ENCODE measurements around the gene LMAN1L. TPM values are rescaled to one million over a fixed set of nuclear protein-coding genes. Genes with fewer than 3 reads are reported as not detected.
A peak's percentile ranks its signal among the peaks of the same experiment; 100 is the strongest.

LMAN1L gene
- total RNA-seq, 1 experiment from 2014 or later, result not detected

DNA sequence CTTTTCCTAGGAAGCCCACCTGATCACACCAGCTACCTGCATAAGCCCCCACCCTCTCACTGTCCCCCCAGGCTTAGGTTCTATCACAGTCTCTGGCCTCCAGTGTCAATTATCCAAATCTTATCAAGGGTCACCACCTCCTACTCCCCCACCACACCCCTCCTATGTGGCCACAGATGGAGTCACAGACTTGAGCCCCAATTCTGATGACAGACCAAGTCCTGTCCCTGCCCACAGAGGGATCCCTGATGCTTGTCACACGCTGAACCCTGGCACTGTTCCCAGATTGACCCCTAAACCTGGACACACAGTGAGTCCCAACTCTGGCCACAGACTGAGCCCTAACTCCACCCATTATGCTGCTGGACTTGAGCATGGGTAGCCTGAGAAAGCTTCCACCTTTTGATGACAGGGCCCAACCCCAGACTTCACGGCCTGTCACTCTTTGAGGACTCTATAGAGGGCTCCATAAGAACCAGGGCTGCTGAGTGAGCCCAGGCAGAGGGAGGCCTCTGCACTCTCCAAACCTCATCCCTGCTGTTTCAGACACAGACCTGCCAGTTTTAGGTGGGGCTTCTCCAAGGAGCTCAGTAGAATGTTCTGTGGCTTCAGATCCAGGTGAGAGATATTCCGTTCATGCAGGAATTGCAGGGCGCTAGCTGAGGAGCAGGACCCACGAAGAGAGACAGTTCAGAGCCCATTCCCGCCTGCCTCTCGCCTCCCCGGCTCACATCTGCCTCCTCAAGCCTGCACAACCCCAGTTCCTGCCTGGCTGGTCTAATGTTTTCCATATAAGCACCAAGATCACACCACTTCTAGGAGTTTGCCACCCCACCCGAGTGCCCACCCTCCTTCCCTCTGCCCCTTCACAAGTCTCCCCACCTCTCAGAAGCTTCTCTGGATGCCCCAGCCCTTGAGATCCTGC, 28.5 kb downstream of the LMAN1L start:
- no peak for DNase-seq (ENCODE audit: low read depth, low spot score)
- in situ Hi-C loops (cut with HindIII; ENCODE audit: low pct_unique_long_range_greater_than_20kb, low sequenced_read_pairs), result no loop called here

DNA sequence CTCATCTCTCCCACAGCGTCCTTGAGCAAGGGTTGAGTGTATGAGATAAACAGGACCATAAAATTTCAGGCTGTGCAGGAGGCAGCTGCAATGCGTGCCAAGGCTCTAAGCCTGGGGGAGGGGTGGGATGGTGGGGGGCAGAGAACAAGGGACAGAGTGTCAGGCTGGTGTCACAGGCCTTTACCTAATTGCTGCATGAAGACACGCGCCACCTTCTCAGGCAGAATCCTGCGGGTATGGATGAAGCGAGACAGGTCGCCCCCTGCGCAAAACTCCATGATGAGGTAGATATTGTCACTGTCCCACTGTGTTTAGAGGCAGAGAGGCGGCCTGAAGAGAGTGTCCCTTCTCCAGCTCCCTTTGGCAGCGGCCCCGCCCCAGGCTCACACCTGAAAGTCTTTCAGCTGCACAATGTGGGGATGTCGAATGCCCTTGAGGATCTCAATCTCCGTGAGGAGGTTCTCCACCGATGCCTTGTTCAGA, 29.3 kb downstream of the LMAN1L start:
- in situ Hi-C loops (cut with HindIII; ENCODE audit: low pct_unique_long_range_greater_than_20kb, low sequenced_read_pairs), result no loop called here
- DNase-seq (ENCODE audit: low read depth, low spot score), result no peak

DNA sequence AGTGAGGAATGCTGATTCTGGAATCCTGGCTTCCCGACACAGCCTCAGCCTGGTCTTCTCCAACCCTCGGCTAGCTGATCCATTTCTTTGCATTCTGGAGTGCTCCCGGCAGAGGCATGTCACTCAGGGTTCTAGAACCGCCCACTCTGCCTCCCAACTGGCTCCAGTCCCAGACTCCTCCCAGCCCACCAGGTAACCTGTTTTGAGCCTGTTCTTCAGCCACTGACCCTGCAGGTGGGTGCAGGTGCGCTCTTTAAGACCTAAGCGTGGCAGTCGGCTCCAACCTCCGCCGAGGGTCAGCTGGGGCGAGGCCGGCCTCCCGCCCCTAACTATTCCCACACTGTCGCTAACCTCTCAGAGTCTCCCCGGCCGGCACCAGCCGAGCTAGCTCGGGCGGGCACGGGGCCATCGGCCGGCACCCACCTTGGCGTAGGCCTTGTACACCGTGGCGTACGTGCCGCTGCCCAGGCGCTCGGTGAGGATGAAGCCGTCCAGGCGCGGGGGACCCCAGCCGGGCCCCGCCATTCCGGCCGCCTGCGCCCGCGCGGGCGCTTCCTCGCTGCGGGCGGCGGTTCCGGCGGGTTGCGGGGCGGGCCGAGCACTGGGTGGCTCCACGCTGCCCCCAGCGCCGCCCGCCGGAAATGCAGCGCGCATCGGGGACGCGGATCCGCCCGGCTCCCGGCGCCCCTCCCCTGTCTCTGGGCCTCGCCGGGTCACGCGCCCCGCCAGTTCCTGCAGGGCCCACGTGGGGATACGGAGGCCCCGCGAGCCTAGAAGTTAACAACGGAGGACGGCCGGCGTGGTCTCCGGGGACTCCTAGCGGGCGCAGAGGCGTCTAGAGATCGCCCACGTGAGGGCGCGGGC, 30.2 kb downstream of the LMAN1L start, which contains the start of gene ULK3:
TSS of gene ULK3 (minus strand) at position 576 of the 864 bp plus-strand sequence. CDS start at position 525, 51 bp downstream.
- DNase-seq (ENCODE audit: low read depth, low spot score), result peak; percentile 94
- in situ Hi-C loops (cut with HindIII; ENCODE audit: low pct_unique_long_range_greater_than_20kb, low sequenced_read_pairs), result no loop called here

DNA sequence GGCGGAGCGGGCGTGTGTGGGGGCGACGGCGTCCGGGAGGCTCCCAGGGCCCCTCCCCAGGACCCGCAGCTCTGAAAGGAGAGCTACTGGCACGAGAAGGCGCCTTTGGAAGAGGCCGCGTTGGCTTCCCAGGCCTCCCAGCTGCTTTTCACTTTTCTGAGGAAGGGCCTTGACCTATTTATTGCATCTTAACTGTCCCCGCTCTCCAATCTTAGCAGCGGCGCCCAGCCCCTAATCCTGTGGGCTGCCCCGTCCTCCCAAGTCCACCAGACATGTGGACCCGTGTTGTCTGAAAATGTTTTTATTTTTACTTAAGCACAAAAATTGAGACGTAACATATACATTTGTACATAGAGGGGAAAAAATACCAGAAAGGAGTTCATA, 30.8 kb downstream of the LMAN1L start:
- in situ Hi-C loops (cut with HindIII; ENCODE audit: low pct_unique_long_range_greater_than_20kb, low sequenced_read_pairs), result no loop called here
- no peak for DNase-seq (ENCODE audit: low read depth, low spot score)

DNA sequence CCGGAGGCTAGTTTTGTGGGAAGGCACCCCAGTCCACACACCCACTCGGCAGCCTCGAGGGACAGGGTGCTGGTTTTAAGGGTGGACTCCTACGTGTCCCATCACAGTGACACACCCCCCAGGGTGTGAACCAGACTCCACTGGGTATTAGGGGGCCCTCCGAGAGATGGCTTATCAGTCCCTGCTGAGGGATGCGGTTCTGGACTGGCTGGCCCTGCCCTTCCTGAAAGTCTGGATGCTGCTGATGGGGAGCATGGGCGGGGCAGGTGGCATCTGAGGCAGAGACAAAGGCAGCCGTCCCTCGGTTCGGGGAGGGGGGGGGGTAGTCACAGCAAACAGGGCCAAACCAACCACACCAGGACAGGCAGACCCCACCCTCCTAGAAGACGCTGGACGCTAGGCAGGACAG, 31.3 kb downstream of the LMAN1L start:
- no peak for DNase-seq (ENCODE audit: low read depth, low spot score)
- in situ Hi-C loops (cut with HindIII; ENCODE audit: low pct_unique_long_range_greater_than_20kb, low sequenced_read_pairs), result no loop called here

DNA sequence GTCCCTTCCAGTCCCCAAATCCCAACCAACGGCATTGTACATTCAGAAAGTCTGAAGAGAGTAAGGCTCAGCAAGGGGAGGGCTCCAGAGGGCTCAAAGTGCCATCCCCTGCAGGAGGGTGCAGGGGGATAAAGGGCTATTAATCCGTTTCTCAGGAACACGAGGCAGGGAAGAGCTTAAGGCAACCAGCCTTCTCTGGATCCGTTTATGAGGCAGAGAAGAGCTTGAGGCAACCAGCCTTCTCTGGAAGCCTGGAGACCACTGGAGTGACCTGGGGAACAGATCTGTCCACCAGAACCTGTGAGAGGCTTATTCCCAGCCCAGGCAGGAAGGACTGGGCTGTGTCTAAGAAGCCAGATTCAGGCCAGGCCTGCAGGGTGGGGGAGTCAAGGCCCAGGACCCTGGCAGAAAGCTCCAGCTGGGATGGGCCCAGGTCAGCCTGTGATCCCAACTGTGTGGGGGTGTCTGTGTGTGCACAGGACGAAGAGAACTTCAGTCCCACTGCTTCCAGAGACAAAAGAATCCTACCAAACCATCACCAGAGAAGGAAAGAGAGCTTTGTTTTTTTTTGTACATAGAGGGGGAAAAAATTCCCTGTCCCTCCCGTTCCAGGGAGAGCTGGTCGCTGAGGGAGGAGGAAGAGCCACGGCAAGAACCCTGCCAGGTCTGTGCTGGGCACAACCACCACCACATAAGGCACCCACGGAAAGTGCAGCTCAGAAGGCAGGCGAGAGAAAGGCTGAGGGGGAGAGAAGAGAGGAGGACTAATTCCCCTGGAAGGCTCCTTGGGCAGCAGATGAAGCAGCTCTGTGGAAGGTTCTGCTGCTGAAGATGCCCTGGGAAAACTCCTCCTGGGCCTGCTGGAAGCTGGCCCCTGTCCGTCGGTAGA, 31.9 kb downstream of the LMAN1L start:
- in situ Hi-C loops (cut with HindIII; ENCODE audit: low pct_unique_long_range_greater_than_20kb, low sequenced_read_pairs), result no loop called here
- DNase-seq (ENCODE audit: low read depth, low spot score), result no peak

DNA sequence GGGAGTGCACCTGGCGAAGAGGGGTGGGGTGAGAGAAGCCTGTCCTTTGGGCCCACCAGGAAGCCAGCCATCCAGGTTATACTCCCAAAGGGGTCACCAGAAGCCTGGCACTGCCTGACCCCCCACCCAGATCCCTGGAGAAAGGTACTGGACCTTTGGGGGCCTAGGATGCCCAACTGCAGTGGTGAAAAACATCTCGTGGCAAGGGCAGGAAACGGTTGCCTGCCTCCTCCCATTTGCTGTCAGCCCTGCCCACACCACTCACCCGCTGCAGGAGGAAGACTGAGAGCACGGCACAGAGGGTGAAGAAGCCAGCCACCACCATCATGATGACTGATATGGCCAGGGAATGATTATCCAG, 32.6 kb downstream of the LMAN1L start:
- DNase-seq (ENCODE audit: low read depth, low spot score), result no peak
- in situ Hi-C loops (cut with HindIII; ENCODE audit: low pct_unique_long_range_greater_than_20kb, low sequenced_read_pairs), result no loop called here

DNA sequence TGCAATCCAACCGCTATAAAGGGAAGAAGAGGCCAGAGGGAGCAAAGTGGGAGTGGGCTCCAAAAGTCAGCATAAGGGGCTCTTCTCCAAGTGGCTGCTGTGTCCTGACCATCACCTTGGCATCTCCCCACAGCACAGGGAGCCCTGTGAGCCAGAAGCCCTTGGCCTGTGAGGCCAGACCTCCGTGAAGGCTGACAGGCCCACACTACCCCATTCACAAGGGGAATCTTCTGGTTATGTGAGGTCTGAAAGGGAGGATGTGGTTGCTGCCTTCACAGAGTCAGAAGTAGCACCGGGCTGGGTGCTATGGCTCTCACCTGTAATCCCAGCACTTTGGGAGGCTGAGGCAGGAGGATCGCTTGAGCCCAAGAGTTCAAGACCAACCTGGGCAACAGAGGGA, 32.9 kb downstream of the LMAN1L start:
- in situ Hi-C loops (cut with HindIII; ENCODE audit: low pct_unique_long_range_greater_than_20kb, low sequenced_read_pairs), result no loop called here

DNA sequence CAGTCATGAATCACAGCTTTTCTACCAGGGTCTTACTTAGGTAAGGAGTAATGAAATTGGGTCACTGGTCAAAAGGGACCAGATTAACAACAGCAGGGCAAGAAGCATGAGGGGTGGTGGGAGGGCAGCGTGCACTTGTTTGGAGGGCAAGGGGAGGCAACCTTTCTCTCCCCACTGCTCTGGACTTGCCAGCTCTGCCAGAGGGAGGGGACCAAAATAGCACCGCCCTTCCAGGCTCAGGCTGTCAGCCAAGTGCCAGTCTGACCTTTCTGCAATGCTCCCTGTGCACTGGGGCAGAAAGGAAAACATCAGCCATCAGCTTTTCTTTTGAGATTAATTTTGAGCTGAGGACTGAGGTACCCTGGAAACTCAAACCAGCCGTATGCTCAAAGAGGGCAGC, 34.8 kb downstream of the LMAN1L start:
- no peak for DNase-seq (ENCODE audit: low read depth, low spot score)
- in situ Hi-C loops (cut with HindIII; ENCODE audit: low pct_unique_long_range_greater_than_20kb, low sequenced_read_pairs), result no loop called here

More for the DNA sequence above, 32.9 kb downstream of the LMAN1L start:
- no peak for DNase-seq (ENCODE audit: low read depth, low spot score)

DNA sequence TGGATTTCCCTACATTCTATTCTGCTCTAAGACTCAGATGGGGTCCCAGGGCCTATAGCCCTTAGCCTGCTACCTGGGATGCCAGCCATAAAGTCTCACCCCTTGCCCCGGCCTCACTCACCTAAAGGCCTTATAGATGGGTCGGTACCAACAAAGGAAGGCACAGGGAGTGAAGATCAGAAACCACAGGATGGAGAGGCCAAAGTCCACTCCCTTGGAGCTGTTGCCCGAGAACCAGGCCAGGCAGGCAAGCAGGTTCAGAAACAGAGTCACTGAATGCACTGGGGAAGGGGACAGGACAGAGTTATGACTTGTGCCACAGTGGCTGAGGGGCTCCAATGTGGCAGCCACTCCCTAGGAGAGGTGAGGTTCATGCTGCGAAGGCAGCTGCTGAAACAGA, 37.8 kb downstream of the LMAN1L start:
- DNase-seq (ENCODE audit: low read depth, low spot score), result no peak
- in situ Hi-C loops (cut with HindIII; ENCODE audit: low pct_unique_long_range_greater_than_20kb, low sequenced_read_pairs), result no loop called here

DNA sequence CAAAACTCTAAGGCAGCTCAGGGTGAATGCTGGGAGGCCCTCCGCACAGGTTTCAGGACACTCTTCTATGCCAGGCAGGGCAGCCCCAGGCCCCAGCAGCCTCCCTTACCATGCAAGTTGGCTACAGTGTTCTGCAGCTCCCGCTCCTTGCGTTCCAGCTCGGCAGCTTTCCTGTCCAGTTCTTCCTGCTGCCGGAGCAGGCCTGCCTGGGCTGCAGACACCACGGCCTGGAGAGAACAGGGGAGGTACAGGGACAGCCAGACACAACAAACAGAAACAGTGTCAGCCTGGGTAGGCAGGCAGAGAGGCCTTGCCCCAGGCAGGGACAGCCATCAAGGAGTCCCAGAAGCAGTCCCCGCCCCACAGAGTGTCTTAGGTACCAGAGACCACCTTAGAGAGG, 39.3 kb downstream of the LMAN1L start:
- no peak for DNase-seq (ENCODE audit: low read depth, low spot score)
- in situ Hi-C loops (cut with HindIII; ENCODE audit: low pct_unique_long_range_greater_than_20kb, low sequenced_read_pairs), result no loop called here

DNA sequence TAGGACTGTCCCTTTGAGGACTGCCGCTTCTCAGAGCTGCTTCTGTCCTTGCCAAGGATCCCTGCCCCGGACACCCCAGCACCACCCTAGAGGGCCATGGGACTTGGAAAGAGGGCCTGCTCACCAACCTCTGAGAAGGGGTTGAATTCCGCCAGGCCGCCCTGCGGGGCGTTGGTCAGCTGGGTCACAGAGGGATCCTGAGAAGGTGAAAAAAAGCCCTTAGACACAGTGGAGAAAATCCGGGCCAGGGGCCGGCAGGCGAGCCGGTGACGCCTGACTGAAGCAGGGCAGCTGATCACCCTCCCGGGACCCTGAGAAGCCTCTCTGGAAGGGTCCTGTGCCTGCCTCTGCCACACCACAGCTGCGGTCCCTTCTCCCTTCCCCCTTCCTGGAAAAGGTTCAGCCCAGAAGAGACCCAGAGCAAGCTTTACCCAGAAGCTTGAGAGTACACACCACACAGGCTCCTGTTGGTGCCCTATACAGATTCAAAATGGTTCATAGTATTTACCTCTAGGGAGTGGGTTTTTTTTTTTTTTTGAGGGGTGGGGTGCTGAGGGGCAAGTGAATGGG, 41.9 kb downstream of the LMAN1L start:
- no peak for DNase-seq (ENCODE audit: low read depth, low spot score)
- in situ Hi-C loops (cut with HindIII; ENCODE audit: low pct_unique_long_range_greater_than_20kb, low sequenced_read_pairs), result no loop called here

DNA sequence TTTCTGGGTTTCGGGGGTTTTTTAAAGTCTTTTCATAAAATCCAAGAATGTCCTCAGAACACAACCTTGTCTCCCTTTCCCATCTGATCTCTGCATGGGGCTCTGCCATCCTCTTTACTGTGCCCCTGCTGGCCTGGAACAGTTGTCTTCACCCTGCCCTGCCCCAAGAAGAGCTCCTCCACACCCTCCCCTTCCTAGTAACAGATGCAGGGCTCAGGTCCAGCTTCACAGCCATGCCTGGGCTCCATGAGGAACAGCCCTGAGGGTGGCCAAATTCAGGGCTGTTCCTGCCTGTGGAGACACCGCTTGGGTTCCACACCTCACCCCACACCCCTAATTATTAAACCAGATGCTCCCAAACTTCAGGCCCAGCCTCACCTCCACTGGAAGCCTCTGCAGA, 43.2 kb downstream of the LMAN1L start:
- in situ Hi-C loops (cut with HindIII; ENCODE audit: low pct_unique_long_range_greater_than_20kb, low sequenced_read_pairs), result no loop called here
- DNase-seq (ENCODE audit: low read depth, low spot score), result no peak

DNA sequence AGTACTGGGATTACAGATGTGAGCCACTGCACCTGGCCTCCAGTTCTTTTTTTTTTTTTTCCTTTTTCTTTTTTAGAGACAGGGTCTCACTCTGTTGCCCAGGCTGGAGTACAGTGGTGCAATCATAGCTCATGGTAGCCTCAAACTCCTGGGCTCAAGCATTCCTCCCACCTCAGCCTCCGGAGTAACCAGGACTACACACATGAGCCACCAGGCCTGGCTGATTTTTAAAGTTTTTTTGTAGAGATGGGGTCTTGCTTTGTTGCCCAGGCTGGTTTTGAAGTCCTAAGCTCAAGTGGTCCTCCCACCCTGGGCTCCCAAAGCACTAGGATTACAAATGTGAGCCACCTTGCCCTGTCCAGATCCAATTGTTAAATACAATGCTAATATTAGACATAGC, 43.9 kb downstream of the LMAN1L start:
- in situ Hi-C loops (cut with HindIII; ENCODE audit: low pct_unique_long_range_greater_than_20kb, low sequenced_read_pairs), result no loop called here
- no peak for DNase-seq (ENCODE audit: low read depth, low spot score)

DNA sequence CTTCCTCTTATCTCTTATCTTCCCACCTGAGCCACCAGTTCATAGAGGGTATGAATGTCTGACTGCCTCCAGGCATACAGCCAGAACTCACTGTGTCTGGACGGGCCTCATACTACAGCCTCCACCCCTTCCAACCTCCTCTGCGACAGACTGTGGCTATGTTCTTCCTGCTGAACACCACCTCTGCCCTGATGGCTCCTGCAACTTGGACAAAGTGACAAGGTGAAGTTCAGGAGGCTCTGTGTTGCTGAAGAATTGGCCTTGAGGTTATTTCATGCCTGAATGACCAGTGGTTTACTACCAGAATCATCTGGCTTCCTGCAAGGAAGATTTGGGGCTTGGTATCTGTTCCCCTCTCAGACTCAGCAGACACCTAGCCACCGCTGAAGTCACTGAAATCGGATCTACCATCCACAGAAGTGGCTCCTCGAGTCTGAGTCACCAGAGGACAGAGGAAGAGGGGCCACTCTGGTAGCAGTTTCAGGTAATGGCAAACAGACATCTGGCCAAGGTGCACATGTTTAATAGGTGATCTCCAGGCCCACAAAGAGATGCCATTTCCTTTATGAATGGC, 44.5 kb downstream of the LMAN1L start:
- no peak for DNase-seq (ENCODE audit: low read depth, low spot score)
- in situ Hi-C loops (cut with HindIII; ENCODE audit: low pct_unique_long_range_greater_than_20kb, low sequenced_read_pairs), result no loop called here

DNA sequence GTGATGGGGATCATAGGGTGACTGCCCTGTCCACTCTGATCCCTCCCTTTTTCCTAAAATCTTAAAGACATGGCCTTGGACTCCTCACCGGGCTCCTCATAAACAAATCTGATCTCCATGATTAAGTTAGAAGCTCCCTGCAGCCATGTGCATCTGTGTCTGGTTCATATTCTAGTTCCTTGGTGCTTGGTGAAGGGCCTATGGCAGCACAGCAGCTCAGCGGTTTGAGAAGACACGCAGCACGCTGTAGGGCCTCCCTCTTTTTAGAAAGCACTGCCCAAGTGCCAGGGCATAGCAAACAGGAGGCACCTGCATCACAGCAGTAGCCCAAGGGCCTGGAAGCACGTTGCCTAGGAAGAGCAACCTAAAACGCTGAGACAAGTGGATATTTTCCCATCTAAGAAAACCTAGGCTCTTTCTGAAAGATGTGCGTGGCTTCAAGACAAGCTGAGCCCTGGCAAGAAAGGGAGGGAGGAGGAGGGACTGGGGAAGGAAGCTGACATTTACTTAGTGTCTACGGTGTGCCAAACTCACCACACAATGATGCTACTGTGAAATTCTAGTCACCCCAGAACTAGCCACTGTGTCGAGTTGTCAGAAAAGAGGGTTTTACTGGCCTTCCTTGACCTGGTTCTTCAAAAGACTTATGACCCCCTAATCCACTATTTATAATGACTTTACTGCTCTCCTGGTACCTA, 45.2 kb downstream of the LMAN1L start:
- in situ Hi-C loops (cut with HindIII; ENCODE audit: low pct_unique_long_range_greater_than_20kb, low sequenced_read_pairs), result no loop called here
- no peak for DNase-seq (ENCODE audit: low read depth, low spot score)

All from SK-MEL-5 (cell line).